NCI-H2227 (cell line): Measurements from ENCODE around the gene NUDCD3.

Experiments used
- DNase-seq: peaks from one replicate; lab custom pipeline; 2025; ENCODE audit not compliant: unreplicated experiment; lab: John Stamatoyannopoulos, UW

The NUDCD3 gene

DNA sequence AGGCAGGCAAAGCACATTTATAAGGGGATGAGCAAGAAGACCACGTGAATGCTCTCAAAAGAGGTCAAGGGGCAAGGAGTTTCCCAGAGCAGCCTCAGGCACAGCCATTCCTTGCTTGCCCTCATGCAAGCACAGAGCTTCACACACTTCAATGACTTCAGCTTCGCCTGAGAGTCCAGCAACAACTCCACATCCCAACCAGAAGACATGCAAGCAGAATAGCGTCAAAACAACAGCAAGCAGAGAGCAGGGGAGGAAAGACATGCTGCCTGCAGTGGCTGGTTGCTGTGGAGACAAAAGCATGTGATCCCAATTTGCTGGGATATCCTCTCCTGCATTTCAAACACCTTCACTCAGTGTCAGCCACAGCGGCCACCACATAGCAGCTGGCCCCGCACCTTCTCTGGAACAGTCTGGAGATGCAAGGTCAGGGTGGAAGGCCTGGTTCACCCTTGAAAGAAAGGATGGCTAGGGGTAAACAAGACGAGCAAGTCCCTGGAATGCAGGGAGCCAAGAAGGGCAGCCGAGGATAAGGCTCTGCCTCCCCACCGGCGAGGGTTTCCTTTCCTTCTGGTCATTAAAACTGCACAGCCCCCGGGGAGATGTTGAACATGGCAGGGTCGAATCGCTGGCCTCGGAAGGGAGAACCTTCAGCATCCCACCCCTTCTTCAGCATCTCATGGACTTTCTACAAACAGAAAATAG lies 104.9 kb downstream of the NUDCD3 start:
- no peak for DNase-seq

DNA sequence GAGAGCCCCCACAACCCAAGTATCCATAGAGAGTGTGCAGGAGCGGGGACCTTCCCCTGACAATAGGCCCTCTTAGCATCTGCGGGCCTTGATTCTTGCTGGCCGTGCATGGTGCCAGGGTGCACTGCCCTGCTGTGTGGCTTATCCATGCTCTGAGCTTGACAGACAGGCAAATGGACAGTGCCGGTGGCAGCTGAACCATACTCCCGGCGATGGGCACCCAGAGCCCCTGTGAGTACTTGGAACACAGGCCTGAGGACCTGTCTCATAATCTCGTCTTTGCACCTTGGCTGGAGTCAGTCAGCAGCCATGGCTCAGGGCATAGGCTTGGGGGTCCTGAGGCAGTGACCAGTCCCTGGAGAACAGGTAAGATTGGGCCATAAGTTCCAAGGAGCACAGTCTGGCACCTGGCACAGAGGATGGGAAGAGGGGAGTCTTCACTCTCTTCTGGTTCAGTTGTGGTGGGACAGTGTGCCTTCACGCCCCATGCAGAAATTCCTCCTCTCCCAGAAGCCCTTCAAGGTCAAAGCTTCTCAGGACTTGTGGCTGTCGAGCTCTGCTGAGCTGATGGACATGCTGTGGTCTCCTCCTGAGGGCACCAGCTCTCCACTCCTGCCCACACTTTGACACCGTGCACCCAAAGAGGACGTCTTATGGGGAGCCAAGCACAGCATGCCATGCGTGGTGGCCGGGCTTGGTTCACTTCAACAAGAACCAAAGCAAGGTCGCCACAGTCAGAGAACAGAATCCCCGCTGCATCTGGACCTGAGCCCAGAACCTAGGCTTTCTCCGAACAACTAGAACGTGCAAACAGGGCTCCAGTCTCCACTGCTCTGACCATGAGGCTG lies 105.6 kb downstream of the NUDCD3 start:
- DNase-seq: no peak

DNA sequence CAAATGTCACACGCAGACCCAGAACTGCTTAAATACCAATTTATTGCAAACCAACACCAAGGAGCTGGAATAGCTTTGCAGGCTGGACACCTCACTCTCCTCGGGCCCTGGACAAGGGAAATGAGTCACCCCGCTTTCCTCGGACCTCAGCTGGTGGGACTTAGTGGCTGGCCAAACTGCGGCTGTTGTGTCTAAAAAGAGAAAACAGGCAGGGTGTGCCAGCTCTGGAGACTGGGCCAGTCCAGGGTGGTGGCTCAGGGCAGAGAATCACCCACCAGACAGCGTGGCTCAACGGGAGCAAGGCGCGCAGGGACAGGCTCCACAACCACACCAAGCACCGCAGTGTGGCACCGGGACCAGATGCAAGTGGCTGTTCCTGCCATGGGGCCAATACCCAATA lies 106.9 kb downstream of the NUDCD3 start:
- no peak for DNase-seq

DNA sequence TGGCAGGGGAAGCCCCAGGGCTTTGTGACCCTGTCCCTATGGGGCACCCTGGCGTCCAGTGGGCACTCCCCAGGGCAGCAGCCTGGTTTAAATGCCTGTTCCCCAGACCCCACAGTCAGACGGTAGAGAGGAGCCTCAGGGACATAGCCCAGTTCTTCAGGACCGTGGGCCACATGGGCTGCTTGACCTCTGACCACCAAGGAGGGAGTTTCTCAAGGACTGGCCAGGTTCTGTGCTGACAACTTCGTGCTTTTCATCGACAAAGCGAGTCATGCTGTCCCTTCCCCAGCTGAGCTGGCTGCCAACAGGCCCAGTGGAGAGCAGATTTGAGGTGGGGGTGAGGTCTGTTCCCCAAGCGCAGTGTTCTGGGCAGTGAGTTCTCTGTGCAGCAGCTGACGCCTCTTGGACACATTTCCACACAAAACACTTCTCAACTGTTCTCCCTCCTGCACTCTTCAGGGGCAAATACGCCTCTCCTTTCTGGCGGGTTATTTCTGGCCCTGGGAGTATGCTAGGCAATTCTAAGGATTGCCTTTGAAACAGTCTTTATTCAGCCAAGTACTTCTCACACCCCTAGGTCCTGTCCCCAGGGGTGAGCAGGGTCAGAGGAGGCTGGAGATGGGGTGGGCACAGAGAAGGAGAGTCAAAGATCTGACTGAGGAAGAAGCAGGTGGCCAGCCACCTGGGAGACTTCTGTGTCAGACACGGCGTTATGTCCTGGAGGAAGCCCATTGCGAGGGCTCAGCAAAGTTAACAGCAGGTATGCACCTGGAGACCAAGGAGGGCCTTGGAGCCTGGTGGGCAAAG lies 107.8 kb downstream of the NUDCD3 start:
- no peak for DNase-seq

DNA sequence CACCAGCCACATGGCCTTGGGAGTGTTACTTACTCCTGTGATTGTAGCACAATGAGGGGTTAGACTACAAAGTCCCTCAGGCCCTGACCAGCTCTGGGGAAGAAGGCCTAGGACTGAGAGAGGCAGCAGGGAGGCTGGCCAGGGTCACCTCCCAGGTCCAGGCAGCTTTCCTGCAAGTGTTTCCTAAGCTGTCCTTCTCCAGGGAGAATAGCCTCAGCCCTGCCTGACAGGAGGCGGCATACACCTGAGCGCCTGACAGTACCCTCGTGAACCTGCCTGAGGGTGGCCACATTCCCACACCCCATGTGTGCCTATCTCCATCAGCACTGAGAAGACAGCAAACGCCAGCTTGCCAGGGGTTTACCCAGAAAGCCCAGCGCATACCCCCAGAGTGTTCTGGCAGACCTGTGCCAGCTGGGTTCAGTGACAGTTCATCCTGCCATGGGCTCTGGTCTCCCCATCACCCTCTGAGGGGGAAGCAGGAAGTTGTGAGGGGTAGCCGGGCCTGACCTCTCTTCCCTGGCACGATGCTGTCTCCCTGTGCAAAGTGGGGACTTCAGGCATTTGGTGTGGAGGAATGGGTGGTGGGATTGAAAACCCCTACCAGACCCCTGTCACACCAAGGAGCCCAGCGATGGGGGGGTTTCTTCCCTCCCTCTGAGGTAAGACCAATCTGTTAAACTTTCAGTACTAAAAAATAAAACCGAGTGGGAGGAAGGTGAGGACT lies 108.8 kb downstream of the NUDCD3 start:
- no peak for DNase-seq

DNA sequence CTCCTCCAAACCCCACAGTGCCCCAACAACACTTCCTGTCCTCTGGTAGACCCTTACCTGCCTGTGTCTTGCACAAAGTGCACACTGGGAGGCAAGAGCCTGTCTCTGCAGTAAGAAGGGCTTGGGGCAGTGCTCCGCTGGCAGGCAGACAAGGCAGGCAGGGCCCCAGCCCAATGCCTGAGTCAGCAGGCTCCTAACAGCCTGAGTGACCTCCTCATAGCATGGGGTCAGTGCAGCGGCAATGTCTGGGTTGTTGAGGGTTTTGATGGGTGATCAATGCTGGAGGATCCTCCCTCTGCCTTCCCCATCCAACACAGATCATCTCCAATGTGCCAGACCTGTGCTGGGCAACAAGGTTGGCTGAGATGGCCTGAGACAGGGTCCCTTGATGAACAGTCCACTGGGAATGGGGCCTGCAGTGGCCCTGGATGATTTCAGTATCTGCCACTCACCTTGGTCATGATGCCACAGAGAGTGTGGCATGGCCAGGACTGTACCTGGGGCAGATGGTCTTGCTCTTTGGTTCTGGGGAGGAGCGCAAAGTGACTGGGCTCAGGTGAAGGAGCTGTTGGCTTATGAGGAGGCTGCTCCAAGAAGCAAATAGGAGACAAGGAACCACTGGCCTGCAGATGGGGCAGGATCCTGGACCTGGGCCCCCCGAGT lies 109.5 kb downstream of the NUDCD3 start:
- DNase-seq: no peak

DNA sequence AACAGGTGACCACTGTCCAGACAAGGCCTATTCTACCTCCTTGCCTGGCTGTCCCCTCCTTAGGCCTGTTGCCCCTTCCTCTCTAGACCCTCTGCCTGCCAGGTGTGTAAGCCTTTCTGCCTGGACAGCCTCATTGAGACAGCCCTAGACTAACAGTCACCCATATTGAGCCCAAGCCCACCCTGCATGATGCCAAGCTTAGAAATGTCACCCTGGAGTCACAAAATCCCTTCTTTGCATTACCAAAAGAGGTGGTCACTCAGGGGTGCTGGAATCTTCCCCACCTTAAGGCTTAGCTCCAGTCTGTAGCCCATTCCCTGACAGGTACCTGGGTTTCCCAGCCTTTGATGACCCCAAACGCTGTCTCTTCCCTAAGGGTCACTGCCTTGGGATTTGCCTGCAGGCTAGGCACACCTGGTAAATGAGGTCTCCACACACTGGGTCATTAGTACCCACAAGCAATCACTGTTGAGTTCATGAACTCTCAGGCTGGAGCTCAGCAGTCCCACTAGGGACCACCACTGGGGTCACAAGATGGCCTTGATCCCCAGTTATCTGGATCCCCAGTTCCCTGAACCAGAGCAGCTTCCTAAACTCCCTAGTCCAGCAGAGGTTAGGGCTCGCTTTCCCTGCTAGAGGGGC lies 110.1 kb downstream of the NUDCD3 start:
- no peak for DNase-seq

DNA sequence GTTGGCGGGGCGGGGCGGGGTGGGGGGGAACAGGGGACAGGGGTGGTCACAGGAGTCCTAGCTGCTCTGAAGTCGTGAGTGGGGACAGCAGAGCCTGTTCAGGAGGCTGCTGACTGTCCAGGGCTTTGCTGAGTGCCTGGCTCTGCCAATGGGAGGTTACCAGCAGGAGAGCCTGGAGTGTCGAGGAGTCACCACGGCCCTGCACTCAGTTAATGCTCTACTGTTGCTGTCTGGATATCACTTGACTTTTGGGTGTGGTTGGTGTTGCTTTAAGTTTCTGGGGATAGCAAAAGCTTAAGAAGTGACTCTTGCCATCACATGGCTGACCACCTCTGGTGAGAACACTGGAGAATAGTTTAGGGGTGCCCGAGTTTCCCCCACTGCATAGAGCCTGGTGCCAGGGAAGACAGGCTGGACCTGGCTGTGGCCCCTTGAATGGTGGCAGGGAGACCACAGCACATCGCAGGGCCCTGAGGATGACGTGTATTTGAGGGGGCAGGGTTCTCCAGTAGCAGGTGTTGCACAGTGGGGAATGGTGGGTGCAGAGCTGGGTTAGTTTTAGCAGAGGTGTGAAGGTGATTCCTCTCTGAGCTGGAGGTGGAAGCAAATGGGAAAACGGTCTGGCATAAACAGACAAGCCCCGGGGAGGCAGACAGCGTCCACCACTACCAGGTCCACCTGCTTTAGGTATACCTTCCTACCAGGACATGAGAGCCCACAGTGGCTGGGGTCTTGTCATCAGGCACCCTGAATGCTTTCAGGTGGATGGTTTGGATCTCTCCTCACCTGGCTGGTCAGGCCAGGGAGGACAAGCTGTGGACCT lies 110.9 kb downstream of the NUDCD3 start:
- no peak for DNase-seq

DNA sequence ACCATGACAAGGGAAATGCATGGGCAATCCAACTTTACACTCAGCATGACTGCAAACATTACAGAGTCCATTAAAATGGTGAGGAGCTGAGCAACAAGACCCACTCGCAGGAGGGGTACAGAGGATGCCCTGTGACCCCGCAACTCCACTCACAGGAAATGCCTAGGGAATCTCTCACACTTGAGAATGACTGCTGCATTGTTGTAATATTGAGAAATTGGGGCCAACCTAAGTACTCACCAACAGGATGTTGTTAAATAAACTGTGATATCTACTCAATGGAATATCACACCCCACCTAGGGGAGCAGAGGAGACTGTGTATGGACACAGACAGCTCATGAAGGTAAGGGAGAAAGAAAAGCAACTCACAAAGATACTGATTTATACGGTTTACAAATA lies 111.7 kb downstream of the NUDCD3 start:
- DNase-seq: no peak

DNA sequence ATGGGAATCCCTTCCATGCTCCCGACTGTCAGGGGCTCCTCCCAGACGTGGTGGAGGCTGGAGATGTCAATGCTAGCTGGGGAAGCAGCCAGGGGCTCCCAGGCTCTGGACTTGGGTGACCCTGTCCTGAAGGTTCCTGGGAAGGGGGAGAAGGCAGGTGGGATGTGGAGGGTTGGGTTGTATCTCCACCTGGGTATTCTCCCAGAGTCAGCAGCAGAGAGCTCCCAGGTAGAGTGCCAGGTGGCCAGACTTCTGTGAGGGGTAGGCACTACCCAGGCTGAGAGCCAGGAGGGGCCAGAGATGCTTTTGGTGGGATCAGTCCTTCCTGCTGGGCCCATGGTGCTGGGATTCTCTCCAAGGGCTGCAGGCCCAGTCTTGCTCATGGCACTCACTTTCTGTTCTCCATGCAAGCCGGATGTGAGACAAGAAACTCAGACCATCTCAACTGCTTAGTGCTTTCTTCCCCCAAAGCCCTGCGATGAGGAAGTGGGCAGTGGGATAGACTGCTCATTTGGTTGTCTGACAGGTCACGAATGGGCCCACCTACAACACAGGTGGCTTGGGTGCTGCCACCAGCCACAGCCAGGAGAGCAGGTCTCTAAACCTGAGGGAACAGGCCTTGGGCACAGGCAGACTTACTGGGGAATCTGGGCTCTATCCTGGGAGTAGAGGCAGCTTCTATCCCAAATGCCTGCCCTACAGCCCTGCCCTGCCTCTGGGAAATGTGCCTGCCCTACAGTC lies 112.6 kb downstream of the NUDCD3 start:
- DNase-seq: no peak

DNA sequence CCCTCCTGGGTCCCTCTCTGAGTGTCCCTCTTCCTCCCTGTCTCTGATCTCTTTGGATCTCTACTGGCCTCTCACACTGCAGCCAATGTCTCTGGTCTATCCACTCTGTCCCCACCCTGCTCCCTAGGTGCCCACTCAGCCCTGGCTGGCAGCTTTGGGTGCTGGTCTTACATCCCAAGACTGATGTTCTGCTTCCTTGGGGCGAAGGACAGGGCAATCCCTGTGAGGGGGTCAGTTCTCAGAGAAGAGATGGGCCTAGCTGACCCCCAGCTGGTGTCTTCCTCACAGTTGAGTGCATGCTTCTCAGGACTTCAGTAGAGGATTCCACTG lies 113.4 kb downstream of the NUDCD3 start:
- no peak for DNase-seq

DNA sequence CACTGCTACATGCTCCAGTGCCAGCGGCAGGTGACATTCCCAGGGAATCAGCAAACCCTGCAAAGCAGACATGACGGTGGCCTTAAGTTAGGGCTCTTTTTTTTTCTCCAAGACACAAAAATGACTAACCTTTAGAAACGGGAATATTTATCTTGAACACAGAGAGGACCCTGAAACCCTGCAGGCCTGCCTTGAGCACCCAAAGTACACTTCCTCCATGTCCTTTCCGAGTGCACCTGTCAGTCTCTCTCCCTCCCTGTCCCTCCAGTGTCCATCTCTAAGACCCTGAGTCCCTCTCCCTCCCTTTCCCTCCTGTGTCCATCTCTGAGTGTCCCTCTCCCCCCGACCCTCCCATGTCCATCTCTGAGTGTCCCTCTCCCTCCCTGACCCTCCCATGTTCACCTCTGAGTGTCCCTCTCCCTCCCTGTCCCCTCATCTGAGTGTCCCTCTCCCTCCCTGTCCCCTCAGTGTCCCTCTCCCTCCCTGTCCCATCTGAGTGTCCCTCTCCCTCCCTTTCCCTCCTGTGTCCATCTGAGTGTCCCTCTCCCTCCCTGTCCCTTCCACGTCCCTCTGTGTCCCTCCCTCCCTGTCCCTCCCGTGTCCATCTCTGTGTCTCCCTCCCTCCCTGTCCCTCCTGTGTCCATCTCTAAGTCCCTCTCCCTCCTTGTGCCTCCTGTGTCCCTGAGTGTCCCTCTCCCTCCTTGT lies 113.9 kb downstream of the NUDCD3 start:
- DNase-seq: no peak

DNA sequence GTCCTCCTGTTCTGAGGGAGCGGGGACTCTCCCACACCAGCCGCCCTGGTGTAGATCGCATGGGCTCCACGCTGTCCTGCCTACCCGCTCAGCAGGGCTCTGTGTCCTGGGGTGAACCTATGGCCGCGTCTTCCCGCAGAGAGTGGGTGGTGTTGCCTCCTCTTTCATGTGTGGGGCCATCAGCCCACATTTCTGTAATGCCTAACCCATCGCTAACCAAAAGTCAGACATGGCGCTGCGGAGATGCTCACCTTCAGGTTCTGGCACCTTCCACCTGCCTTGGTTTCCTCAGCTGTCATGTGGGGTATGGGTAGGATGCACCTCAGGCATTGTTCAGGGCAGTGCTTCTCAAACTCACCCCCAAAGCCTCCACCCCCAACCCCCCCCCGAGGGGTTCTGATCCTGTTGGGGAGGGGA lies 114.5 kb downstream of the NUDCD3 start:
- no peak for DNase-seq

DNA sequence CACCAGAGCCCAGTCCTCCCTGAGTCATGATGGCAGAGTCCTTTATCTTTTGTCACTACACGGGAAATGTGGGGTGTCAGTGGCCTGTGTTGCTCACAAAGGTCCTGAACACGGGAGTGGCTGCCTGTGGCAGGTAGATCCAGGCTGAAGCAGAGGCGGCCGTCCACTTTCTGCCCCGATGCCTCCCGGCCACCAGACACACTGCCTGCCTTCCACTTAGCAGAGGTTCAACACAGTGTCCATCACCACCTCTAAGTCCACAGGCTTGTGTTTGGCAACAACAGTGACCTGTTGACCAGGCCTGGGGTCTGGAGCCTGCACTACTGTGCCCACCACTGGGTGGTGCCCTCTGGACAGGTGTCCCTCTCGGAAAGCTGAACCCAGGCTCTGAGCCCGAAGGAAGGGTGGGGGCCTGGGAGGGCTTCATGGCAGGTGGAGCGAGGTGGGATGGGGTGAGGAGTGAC lies 115.2 kb downstream of the NUDCD3 start:
- no peak for DNase-seq

DNA sequence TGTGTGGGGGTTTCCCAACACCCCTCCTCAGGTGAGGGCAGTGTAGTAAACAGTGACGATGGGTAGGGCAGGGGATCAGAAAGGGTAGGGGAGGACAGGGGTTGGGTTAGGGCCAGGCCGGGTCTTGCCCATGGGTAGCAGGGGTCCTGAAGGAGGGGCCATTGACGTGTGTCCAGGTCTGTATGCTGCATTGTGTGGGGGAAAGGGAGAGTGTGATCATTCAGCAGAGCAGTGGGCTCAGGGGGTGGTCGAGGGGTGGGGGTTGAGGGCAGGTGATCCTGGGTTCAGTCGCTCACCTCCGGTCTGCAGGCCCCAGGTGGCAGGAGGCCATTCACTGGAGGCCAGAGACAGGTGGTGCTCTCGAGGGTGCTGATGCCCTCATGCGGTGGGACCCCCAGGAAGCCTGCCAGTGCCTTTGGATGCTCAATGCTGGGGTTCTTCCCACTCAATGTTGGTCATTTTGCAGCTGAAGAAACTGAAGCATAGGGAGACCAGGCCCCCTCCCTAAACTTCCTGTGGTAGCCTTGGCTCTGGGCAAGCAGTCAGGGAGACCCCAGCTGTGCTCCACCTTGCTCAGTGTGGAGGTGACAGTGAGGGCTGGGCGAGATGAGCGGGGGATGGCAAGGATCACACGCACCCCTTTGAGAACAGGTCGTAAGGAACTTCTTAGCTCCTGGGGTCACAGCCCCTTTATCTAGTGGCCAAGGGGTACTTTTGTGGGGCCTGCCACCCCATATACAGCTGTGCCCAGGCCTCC lies 116.3 kb downstream of the NUDCD3 start:
- DNase-seq: no peak

DNA sequence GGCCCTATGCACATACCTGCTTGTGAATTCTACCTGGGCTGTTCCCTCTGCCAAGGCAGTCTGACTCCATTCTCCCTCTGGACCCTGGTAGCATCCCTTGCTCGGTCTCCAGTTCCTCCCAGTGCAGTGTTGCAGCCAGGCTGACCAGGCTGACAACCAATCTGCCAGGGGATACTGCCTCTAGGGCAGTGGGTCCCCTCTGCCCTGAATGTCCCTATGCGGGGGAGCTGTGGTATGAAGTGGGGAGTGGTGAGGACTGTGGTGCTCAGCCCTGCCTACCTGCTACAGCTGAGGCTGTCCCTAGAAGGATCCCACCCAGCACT lies 117.1 kb downstream of the NUDCD3 start:
- no peak for DNase-seq
